GM21619 (cell line): ENCODE data around the gene MTX1.
A peak's percentile ranks its signal among the peaks of the same experiment; 100 is the strongest.
"Not testable (repeated sequence)": the region's sequence is repeated elsewhere in the genome, so short reads cannot be mapped to it uniquely, and the experiment has no call there.

Source experiments
- ATAC-seq: cut with Tn5 transposase; IDR thresholded peaks from one replicate; pipeline ENCODE4 v1.9.1; 2021; ENCODE audit not compliant: unreplicated experiment

The MTX1 gene

GRCh38 chr1:155206891-155207805 is 1.3 kb upstream of the MTX1 start:
- ATAC-seq, result peak; percentile 39

GRCh38 chr1:155207806-155208540 is 522 bp upstream of the MTX1 start, which contains the start of gene THBS3:
TSS of gene THBS3 (minus strand) at chr1:155207897. CDS start at chr1:155207876, 21 bp downstream.
- no peak for ATAC-seq

GRCh38 chr1:155209312-155209721 is 822 bp downstream of the MTX1 start:
- ATAC-seq, result no peak

- no peak for ATAC-seq
Observed at GRCh38 chr1:155210314-155211104, 2.0 kb downstream of the MTX1 start.

GRCh38 chr1:155211381-155212050 is 3.0 kb downstream of the MTX1 start:
- ATAC-seq, result not testable (repeated sequence)

- not testable (repeated sequence) for ATAC-seq
Observed at GRCh38 chr1:155212051-155212440, 3.6 kb downstream of the MTX1 start.

GRCh38 chr1:155214702-155215101 is 6.2 kb downstream of the MTX1 start:
- not testable (repeated sequence) for ATAC-seq

GRCh38 chr1:155218854-155219591 is 10.5 kb downstream of the MTX1 start:
- no peak for ATAC-seq

GRCh38 chr1:155219592-155220031 is 11.1 kb downstream of the MTX1 start:
- ATAC-seq, result no peak

GRCh38 chr1:155220211-155220965 is 11.9 kb downstream of the MTX1 start:
- ATAC-seq, result not testable (repeated sequence)

- no peak for ATAC-seq
Observed at GRCh38 chr1:155223047-155223446, 14.6 kb downstream of the MTX1 start.

- ATAC-seq, result not testable (repeated sequence)
Observed at GRCh38 chr1:155225404-155225759, 16.9 kb downstream of the MTX1 start.

- ATAC-seq, result no peak
Observed at GRCh38 chr1:155226188-155226909, 17.9 kb downstream of the MTX1 start.

- ATAC-seq, result no peak
Observed at GRCh38 chr1:155226910-155227260, 18.4 kb downstream of the MTX1 start.

GRCh38 chr1:155227261-155228095 is 19.0 kb downstream of the MTX1 start:
- ATAC-seq, result peak; percentile 85

- ATAC-seq, result no peak
Observed at GRCh38 chr1:155228096-155228427, 19.6 kb downstream of the MTX1 start.

- not testable (repeated sequence) for ATAC-seq
Observed at GRCh38 chr1:155231302-155231701, 22.8 kb downstream of the MTX1 start.
